K562 (cell line): ENCODE measurements around the gene HOXA7. TPM values are rescaled to one million over a fixed set of nuclear protein-coding genes. Genes with fewer than 3 reads are reported as not detected.

Experiments
- CBX1 ChIP-seq: sonication (generic); IDR thresholded peaks from 2 replicates; pipeline ENCODE4 v1.6.1; 2016; ENCODE audit warnings: antibody characterized with exemption, low read depth, mild to moderate bottlenecking
- EGR1 ChIP-seq: fragments of 450-650 bp; conservative IDR thresholded peaks from 2 replicates; pipeline ENCODE4 v1.6.1; 2017; ENCODE audit warnings: mild to moderate bottlenecking
- HMGN3 ChIP-seq: IDR thresholded peaks from 2 replicates; pipeline ENCODE4 v1.6.1; 2011; ENCODE audit warnings: borderline replicate concordance, low read depth, mild to moderate bottlenecking, mixed read lengths, low read length; ENCODE audit not compliant: insufficient read length; ENCODE audit errors: extremely low read depth
- MAFF ChIP-seq: IDR thresholded peaks from 2 replicates; pipeline ENCODE4 v1.6.1; 2012; ENCODE audit warnings: low read length, improper control_type of control experiment
- MBD2 ChIP-seq: sonication (generic); IDR thresholded peaks from 2 replicates; pipeline ENCODE4 v1.6.1; 2016; ENCODE audit warnings: low read depth, borderline replicate concordance
- RBM14 ChIP-seq: fragments of 200-400 bp; formaldehyde crosslinking; IDR thresholded peaks from 2 replicates; pipeline ENCODE4 v1.6.1; 2018; ENCODE audit warnings: low read depth, mild to moderate bottlenecking, low read length, moderate library complexity, borderline replicate concordance; ENCODE audit not compliant: insufficient read depth
- SETDB1 ChIP-seq: IDR thresholded peaks from one replicate; pipeline ENCODE4 v1.6.1; 2012; ENCODE audit warnings: low read length, control low read depth, inconsistent platforms
- ZNF239 ChIP-seq: fragments of 250-450 bp; sonication (Bioruptor Pico); IDR thresholded peaks from 2 replicates; pipeline ENCODE4 v1.4.0; 2020; ENCODE audit warnings: mild to moderate bottlenecking
- ZSCAN32 ChIP-seq: fragments of 450-650 bp; formaldehyde crosslinking; IDR thresholded peaks from 2 replicates; pipeline ENCODE4 v1.4.0; 2020; ENCODE audit warnings: mild to moderate bottlenecking, moderate library complexity
- polyA plus RNA-seq, 8 experiments: library from polyadenylated mRNA; depleted of rRNA in 4 of 8; stranded (reverse) in 5 of 8; unstranded in 3 of 8; fragments of >200 nt; fragmentation: Nextera tagmentation in 2 of 8; fragmentation: Illumina TruSeq in 1 of 8; extraction: Ambion mirVana in 2 of 8; extraction: Trizol in 1 of 8; gene quantifications; 2 replicates each; pipeline versions ENCODE4 v1.2.1 to v1.2.3, GENCODE V29; 2011 to 2014; ENCODE audit warnings: inconsistent platforms in 1 of 8, missing spikeins in 1 of 8
- total RNA-seq, 7 experiments: library from RNA; depleted of rRNA in 6 of 7; stranded (reverse); fragments of >200 nt in 6 of 7; fragmentation: Illumina TruSeq in 2 of 7; extraction: Trizol in 2 of 7; gene quantifications; 2 replicates each; pipeline versions ENCODE4 v1.2.1 to v1.2.3, GENCODE V29; 2011 to 2021; ENCODE audit warnings: low replicate concordance in 1 of 7
- TF ChIP-seq, protein P1 (sequence below), 2 experiments: IDR thresholded peaks; 2 replicates each; pipeline ENCODE4 v1.6.1; 2011; ENCODE audit warnings: borderline replicate concordance in 1 of 2, control low read depth in 1 of 2, low read depth in 1 of 2, low read length in 1 of 2, mild to moderate bottlenecking in 1 of 2, mixed read lengths in 1 of 2, moderate library complexity in 1 of 2; ENCODE audit not compliant: insufficient read depth in 1 of 2, insufficient read length in 1 of 2, poor library complexity in 1 of 2, severe bottlenecking in 1 of 2; ENCODE audit errors: extremely low read depth in 1 of 2
- TF ChIP-seq, protein P2 (sequence below): fragments of 250-450 bp; sonication (Bioruptor Pico); IDR thresholded peaks from 2 replicates; pipeline ENCODE4 v1.8.0; 2022; ENCODE audit warnings: moderate library complexity, mild to moderate bottlenecking, inconsistent platforms
- TF ChIP-seq, protein P3 (sequence below), 2 experiments: fragments of 450-650 bp; formaldehyde crosslinking in 1 of 2; IDR thresholded peaks; 2 replicates each; pipeline versions ENCODE4 v1.4.0 to v1.6.1; 2014 to 2020; ENCODE audit warnings: mild to moderate bottlenecking in 2 of 2, borderline replicate concordance in 1 of 2, low read depth in 1 of 2
- TF ChIP-seq, protein P4 (sequence below): sonication (generic); formaldehyde crosslinking; IDR thresholded peaks from 2 replicates; pipeline ENCODE4 v1.5.0; 2020; ENCODE audit warnings: missing genetic modification reagents
- TF ChIP-seq, protein P5 (sequence below): fragments of 450-650 bp; formaldehyde crosslinking; IDR thresholded peaks from 2 replicates; pipeline ENCODE4 v1.4.0; 2020; ENCODE audit warnings: mild to moderate bottlenecking, moderate library complexity

The HOXA7 gene
- total and polyA plus RNA-seq, 9 of the 15 experiments (the other 6 are each of a cell fraction or from before 2014, with no cell fraction given) = not detected

DNA sequence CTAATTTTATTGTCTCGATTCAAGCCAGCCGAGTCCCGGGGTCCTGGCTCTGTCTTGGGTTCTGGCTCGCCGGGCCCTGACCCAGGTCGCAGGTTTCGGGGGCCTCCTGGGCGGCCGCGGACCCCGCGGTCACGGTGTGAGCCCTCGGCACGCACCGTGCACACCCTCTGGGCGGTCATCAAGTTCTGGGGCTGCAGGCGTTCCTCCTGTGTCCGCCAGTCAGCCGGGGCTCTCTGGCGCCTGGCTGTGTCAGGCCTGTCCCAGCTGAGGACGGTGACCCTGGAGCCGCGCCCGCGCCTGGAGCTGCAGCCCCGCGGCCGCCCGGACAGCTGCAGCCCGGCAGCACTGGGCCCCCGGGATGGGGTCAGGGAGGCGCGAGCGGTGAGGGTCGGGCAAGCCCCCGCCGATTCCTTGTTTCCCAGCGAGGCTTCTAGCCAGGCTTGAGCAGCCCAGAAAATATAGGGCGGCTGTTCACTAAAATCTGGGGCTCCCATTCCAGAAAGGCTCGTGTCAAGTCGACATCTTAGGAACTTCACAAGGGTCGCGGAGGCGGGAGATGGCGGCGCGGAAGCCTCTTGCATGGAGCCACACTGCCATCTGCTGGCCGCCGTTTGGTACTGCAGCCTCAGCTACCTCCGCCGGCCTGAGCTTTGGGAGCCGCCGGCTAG lies 4.2 kb upstream of the HOXA7 start (continued):
- TF ChIP-seq RBM14 (no peak), SETDB1 (no peak), EGR1 (peak; percentile 54), MBD2 (no peak), ZSCAN32 (CRISPR knock-in tag) (no peak), CBX1 (0 out of 2 replicates have a peak, but pooled peaks have one; percentile 20), HMGN3 (no peak), ZNF239 (CRISPR knock-in tag) (no peak), MAFF (no peak)
- TF ChIP-seq, protein P1, sequence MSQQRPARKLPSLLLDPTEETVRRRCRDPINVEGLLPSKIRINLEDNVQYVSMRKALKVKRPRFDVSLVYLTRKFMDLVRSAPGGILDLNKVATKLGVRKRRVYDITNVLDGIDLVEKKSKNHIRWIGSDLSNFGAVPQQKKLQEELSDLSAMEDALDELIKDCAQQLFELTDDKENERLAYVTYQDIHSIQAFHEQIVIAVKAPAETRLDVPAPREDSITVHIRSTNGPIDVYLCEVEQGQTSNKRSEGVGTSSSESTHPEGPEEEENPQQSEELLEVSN (IDR thresholded peaks at IDR 0.05; ENCODE audit: borderline replicate concordance in 1 of 2, extremely low read depth in 1 of 2, insufficient read depth in 1 of 2, insufficient read length in 1 of 2, low read depth in 1 of 2, low read length in 1 of 2, poor library complexity in 1 of 2, severe bottlenecking in 1 of 2) = peak in 1 of 2 experiments; percentile 81
- TF ChIP-seq, protein P2, sequence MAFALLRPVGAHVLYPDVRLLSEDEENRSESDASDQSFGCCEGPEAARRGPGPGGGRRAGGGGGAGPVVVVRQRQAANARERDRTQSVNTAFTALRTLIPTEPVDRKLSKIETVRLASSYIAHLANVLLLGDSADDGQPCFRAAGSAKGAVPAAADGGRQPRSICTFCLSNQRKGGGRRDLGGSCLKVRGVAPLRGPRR (CRISPR knock-in tag) = no peak
- TF ChIP-seq, protein P3, sequence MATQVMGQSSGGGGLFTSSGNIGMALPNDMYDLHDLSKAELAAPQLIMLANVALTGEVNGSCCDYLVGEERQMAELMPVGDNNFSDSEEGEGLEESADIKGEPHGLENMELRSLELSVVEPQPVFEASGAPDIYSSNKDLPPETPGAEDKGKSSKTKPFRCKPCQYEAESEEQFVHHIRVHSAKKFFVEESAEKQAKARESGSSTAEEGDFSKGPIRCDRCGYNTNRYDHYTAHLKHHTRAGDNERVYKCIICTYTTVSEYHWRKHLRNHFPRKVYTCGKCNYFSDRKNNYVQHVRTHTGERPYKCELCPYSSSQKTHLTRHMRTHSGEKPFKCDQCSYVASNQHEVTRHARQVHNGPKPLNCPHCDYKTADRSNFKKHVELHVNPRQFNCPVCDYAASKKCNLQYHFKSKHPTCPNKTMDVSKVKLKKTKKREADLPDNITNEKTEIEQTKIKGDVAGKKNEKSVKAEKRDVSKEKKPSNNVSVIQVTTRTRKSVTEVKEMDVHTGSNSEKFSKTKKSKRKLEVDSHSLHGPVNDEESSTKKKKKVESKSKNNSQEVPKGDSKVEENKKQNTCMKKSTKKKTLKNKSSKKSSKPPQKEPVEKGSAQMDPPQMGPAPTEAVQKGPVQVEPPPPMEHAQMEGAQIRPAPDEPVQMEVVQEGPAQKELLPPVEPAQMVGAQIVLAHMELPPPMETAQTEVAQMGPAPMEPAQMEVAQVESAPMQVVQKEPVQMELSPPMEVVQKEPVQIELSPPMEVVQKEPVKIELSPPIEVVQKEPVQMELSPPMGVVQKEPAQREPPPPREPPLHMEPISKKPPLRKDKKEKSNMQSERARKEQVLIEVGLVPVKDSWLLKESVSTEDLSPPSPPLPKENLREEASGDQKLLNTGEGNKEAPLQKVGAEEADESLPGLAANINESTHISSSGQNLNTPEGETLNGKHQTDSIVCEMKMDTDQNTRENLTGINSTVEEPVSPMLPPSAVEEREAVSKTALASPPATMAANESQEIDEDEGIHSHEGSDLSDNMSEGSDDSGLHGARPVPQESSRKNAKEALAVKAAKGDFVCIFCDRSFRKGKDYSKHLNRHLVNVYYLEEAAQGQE (IDR thresholded peaks at IDR 0.05; ENCODE audit: borderline replicate concordance) = peak; percentile 69; the same call in 1 of the 2 replicates
- TF ChIP-seq, protein P3 (CRISPR knock-in tag; IDR thresholded peaks at IDR 0.05; ENCODE audit: low read depth) = no peak
- TF ChIP-seq, protein P4, sequence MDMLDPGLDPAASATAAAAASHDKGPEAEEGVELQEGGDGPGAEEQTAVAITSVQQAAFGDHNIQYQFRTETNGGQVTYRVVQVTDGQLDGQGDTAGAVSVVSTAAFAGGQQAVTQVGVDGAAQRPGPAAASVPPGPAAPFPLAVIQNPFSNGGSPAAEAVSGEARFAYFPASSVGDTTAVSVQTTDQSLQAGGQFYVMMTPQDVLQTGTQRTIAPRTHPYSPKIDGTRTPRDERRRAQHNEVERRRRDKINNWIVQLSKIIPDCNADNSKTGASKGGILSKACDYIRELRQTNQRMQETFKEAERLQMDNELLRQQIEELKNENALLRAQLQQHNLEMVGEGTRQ = no peak
- TF ChIP-seq, protein P5, sequence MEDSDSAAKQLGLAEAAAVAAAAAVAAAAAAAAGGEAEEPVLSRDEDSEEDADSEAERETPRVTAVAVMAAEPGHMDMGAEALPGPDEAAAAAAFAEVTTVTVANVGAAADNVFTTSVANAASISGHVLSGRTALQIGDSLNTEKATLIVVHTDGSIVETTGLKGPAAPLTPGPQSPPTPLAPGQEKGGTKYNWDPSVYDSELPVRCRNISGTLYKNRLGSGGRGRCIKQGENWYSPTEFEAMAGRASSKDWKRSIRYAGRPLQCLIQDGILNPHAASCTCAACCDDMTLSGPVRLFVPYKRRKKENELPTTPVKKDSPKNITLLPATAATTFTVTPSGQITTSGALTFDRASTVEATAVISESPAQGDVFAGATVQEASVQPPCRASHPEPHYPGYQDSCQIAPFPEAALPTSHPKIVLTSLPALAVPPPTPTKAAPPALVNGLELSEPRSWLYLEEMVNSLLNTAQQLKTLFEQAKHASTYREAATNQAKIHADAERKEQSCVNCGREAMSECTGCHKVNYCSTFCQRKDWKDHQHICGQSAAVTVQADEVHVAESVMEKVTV (CRISPR knock-in tag) = peak; percentile 86
